ENCODE measurements around the gene ETS1.

ETS1 gene

GRCh38 chr11:128519338-128519737 is 68.0 kb downstream of the ETS1 start:
- DNase-seq (ENCODE audit: low read depth in 2 of 2), result no peak

GRCh38 chr11:128518493-128519207 is 68.7 kb downstream of the ETS1 start:
- no peak for DNase-seq (ENCODE audit: low read depth in 2 of 2)

GRCh38 chr11:128517451-128518230 is 69.7 kb downstream of the ETS1 start:
- DNase-seq (ENCODE audit: low read depth in 2 of 2), result no peak

- DNase-seq (ENCODE audit: low read depth in 2 of 2), result no peak
These were observed 70.5 kb downstream of the ETS1 start for GRCh38 chr11:128516886-128517285.

- no peak for DNase-seq (ENCODE audit: low read depth in 2 of 2)
These were observed 71.3 kb downstream of the ETS1 start for GRCh38 chr11:128515826-128516778.

GRCh38 chr11:128515086-128515485 is 72.3 kb downstream of the ETS1 start:
- DNase-seq (ENCODE audit: low read depth in 2 of 2), result no peak

- no peak for DNase-seq (ENCODE audit: low read depth in 2 of 2)
These were observed 73.3 kb downstream of the ETS1 start for GRCh38 chr11:128513915-128514681.

GRCh38 chr11:128512474-128512996 is 74.8 kb downstream of the ETS1 start:
- DNase-seq (ENCODE audit: low read depth in 2 of 2), result no peak

- no peak for DNase-seq (ENCODE audit: low read depth in 2 of 2)
These were observed 75.6 kb downstream of the ETS1 start for GRCh38 chr11:128511712-128512111.

- no peak for DNase-seq (ENCODE audit: low read depth in 2 of 2)
These were observed 77.6 kb downstream of the ETS1 start for GRCh38 chr11:128509621-128510389.

GRCh38 chr11:128508770-128509510 is 78.4 kb downstream of the ETS1 start:
- DNase-seq (ENCODE audit: low read depth in 2 of 2), result no peak

GRCh38 chr11:128507936-128508335 is 79.4 kb downstream of the ETS1 start:
- DNase-seq (ENCODE audit: low read depth in 2 of 2), result no peak

GRCh38 chr11:128506999-128507611 is 80.3 kb downstream of the ETS1 start:
- DNase-seq (ENCODE audit: low read depth in 2 of 2), result no peak

- no peak for DNase-seq (ENCODE audit: low read depth in 2 of 2)
These were observed 81.0 kb downstream of the ETS1 start for GRCh38 chr11:128506356-128506755.

- no peak for DNase-seq (ENCODE audit: low read depth in 2 of 2)
These were observed 81.8 kb downstream of the ETS1 start for GRCh38 chr11:128505449-128506065.

GRCh38 chr11:128504486-128504885 is 82.9 kb downstream of the ETS1 start:
- DNase-seq (ENCODE audit: low read depth in 2 of 2), result no peak

GRCh38 chr11:128503245-128503991 is 83.9 kb downstream of the ETS1 start:
- no peak for DNase-seq (ENCODE audit: low read depth in 2 of 2)

- no peak for DNase-seq (ENCODE audit: low read depth in 2 of 2)
These were observed 84.6 kb downstream of the ETS1 start for GRCh38 chr11:128502726-128503125.
